Ishikawa (cell line): ENCODE data around the gene SLC22A17.

ENCODE experiments used
- CEBPB ChIP-seq: IDR thresholded peaks from 2 replicates; pipeline ENCODE4 v1.6.1; 2012
- CREB1 ChIP-seq: IDR thresholded peaks from 2 replicates; pipeline ENCODE4 v1.6.1; 2012; ENCODE audit warnings: low read depth
- EGR1 ChIP-seq: IDR thresholded peaks from 2 replicates; pipeline ENCODE4 v1.6.1; 2012
- EP300 ChIP-seq: IDR thresholded peaks from 2 replicates; pipeline ENCODE4 v1.6.1; 2012; ENCODE audit warnings: borderline replicate concordance
- FOXM1 ChIP-seq: IDR thresholded peaks from 2 replicates; pipeline ENCODE4 v1.6.1; 2012; ENCODE audit warnings: low read depth, borderline replicate concordance
- MAX ChIP-seq: IDR thresholded peaks from 2 replicates; pipeline ENCODE4 v1.6.1; 2012
- NFIC ChIP-seq: IDR thresholded peaks from 2 replicates; pipeline ENCODE4 v1.6.1; 2012
- RAD21 ChIP-seq: IDR thresholded peaks from 2 replicates; pipeline ENCODE4 v1.6.1; 2012; ENCODE audit warnings: low read depth
- REST ChIP-seq: IDR thresholded peaks from 2 replicates; pipeline ENCODE4 v1.6.1; 2012; ENCODE audit warnings: low read depth, mild to moderate bottlenecking
- TAF1 ChIP-seq: IDR thresholded peaks from 2 replicates; pipeline ENCODE4 v1.6.1; 2012; ENCODE audit warnings: low read depth, mild to moderate bottlenecking
- TCF12 ChIP-seq: IDR thresholded peaks from 2 replicates; pipeline ENCODE4 v1.6.1; 2012; ENCODE audit warnings: low read depth
- TEAD4 ChIP-seq: IDR thresholded peaks from 2 replicates; pipeline ENCODE4 v1.6.1; 2012
- USF1 ChIP-seq: IDR thresholded peaks from 2 replicates; pipeline ENCODE4 v1.6.1; 2012
- YY1 ChIP-seq: IDR thresholded peaks from 2 replicates; pipeline ENCODE4 v1.6.1; 2012; ENCODE audit warnings: low read depth
- ZBTB7A ChIP-seq: IDR thresholded peaks from 2 replicates; pipeline ENCODE4 v1.6.1; 2012; ENCODE audit warnings: low read depth

SLC22A17 gene

GRCh38 chr14:23355871-23356435 lies 3.3 kb upstream of the SLC22A17 start:
- no peak for TF ChIP-seq EP300
- TF ChIP-seq CEBPB: no peak
- TF ChIP-seq CREB1: no peak
- no peak for TF ChIP-seq NFIC
- no peak for TF ChIP-seq TAF1
- TF ChIP-seq EGR1: no peak
- no peak for TF ChIP-seq YY1

GRCh38 chr14:23354990-23355389 lies 2.3 kb upstream of the SLC22A17 start:
- TF ChIP-seq ZBTB7A: no peak
- no peak for TF ChIP-seq TAF1
- TF ChIP-seq EGR1: no peak
- no peak for TF ChIP-seq REST
- TF ChIP-seq FOXM1: no peak
- TF ChIP-seq CEBPB: no peak
- TF ChIP-seq YY1: no peak
- TF ChIP-seq TEAD4: no peak

GRCh38 chr14:23353433-23353780 lies 720 bp upstream of the SLC22A17 start:
- TF ChIP-seq RAD21 (no peak), EP300 (no peak), TAF1 (no peak), ZBTB7A (no peak), YY1 (no peak), REST (no peak), EGR1 (no peak)

GRCh38 chr14:23351681-23352505 lies 794 bp downstream of the SLC22A17 start:
- TF ChIP-seq NFIC: no peak
- no peak for TF ChIP-seq TAF1
- TF ChIP-seq CEBPB: no peak

GRCh38 chr14:23349156-23349845 lies 3.4 kb downstream of the SLC22A17 start:
- TF ChIP-seq MAX: no peak
- TF ChIP-seq CREB1: no peak
- TF ChIP-seq YY1: no peak
- no peak for TF ChIP-seq USF1
- no peak for TF ChIP-seq ZBTB7A
- TF ChIP-seq EGR1: no peak
- no peak for TF ChIP-seq TEAD4
- no peak for TF ChIP-seq TAF1
- TF ChIP-seq REST: no peak
- no peak for TF ChIP-seq FOXM1
- TF ChIP-seq NFIC: no peak
- no peak for TF ChIP-seq RAD21
- TF ChIP-seq CEBPB: no peak
- TF ChIP-seq TCF12: no peak
- no peak for TF ChIP-seq EP300
